Measurements from ENCODE around the gene PHF2. TPM values are rescaled to one million over a fixed set of nuclear protein-coding genes. Genes with fewer than 3 reads are reported as not detected.

PHF2 gene
- total RNA-seq (10 to 100 TPM; 27.6 to 46.2 (median 32.6) TPM), polyA plus RNA-seq (10 to 100 TPM; 11.2 to 23.1 (median 13.7) TPM)
- long read RNA-seq, donor 1, result 0 reads
- long read RNA-seq, donor 2, result 0 reads

DNA sequence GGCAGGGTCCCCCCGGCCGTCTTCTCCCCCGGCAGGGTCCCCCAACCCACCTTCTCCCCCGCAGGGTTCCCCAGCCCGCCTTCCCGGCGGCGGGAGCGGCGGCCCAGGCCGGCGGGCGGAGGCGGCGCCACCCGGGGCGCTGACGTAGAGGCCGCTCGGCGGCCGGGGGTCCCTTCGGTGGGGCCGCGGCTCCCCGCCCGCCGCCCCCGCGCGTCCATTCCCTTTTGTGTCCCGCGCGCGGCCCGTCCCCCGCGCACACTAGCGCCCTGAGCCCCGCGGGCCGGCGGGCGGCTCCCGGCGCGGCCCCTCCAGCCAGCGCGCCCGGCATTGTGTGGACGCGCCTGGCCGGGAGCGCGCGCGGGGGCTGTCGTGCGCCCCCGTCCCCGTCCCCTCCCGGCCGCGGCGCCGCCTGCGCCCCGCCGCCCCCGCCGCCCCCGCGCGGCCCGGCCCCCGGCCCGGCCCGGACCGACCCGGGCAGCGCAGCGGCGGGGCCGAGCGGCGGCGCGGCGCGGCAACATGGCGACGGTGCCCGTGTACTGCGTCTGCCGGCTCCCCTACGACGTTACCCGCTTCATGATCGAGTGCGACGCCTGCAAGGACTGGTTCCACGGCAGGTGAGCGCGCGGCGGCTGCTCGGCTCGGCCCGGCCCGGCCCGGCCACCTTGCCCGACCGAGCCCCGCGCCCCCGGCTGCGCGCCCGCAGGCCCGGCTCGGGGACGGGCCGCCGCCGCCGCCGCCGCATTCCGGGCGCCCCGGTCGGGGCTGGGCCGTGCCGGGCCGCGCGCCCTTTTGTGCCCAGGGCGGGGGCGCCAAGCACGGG, at the start of gene PHF2:
Gene PHF2, plus strand, starts transcription at position 327 of the 820 bp plus-strand sequence. Its CDS starts 190 bp downstream, at position 517.
- Histone ChIP-seq H3K9me3 (no peaks in the 10 kb centered on the region), H3K27me3 (replicated peaks in 1 of 7) (no peaks in the 10 kb centered on the region), H3K27ac (peak within 1 kb of the TSS; percentile 88 to 97 (median 93)), H3K4me3 (peak within 1 kb of the TSS; percentile 58 to 93 (median 70)), H3K4me1 (peaks cover 17 to 65% (median 54%) of the 10 kb centered on the region in 6 donors), H3K36me3 (no peaks in the 10 kb centered on the region)
- TF ChIP-seq, protein P1, sequence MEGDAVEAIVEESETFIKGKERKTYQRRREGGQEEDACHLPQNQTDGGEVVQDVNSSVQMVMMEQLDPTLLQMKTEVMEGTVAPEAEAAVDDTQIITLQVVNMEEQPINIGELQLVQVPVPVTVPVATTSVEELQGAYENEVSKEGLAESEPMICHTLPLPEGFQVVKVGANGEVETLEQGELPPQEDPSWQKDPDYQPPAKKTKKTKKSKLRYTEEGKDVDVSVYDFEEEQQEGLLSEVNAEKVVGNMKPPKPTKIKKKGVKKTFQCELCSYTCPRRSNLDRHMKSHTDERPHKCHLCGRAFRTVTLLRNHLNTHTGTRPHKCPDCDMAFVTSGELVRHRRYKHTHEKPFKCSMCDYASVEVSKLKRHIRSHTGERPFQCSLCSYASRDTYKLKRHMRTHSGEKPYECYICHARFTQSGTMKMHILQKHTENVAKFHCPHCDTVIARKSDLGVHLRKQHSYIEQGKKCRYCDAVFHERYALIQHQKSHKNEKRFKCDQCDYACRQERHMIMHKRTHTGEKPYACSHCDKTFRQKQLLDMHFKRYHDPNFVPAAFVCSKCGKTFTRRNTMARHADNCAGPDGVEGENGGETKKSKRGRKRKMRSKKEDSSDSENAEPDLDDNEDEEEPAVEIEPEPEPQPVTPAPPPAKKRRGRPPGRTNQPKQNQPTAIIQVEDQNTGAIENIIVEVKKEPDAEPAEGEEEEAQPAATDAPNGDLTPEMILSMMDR (IDR thresholded peaks at IDR 0.05 in 8 of 11, conservative IDR thresholded peaks at IDR 0.05 in 3 of 11), result no peak
- no peak for TF ChIP-seq POLR2AphosphoS5 (IDR thresholded peaks at IDR 0.05)
- TF ChIP-seq POLR2A (IDR thresholded peaks at IDR 0.05), result no peak
- 0 to 6% (median 1%) methylated on average over 9 to 140 of the region's 140 CpGs for WGBS, 5 donors
- intact Hi-C loops (cut with DNase I; ENCODE audit: low total_unique reads), result no loop called here
- DNase-seq, result peak; percentile 89

DNA sequence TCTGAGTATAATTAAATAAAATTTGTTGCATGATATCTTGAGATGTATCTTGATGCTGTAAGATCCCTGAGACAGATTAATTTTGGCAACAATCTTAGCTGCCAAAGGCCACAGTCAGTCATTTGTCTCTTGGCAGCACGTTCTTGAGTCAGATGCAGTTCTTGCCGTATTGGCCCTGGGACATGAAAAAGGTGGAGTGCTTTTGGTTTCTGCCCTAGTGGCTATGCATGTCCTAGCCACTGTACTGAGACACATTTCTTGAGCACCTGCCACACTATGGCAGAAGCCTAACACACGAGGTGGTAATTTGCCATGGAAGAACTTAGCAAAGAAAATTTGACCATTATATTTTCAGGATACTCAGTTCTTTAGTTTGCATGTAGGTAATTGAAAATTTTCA, 45.0 kb upstream of the PHF2 start:
- TF ChIP-seq, protein P1 (IDR thresholded peaks at IDR 0.05 in 8 of 11, conservative IDR thresholded peaks at IDR 0.05 in 3 of 11), result no peak
- TF ChIP-seq POLR2A (IDR thresholded peaks at IDR 0.05) (no peak), POLR2AphosphoS5 (IDR thresholded peaks at IDR 0.05) (no peak)
- Histone ChIP-seq H3K36me3 (peaks cover 0 to 100% (median 61%) of the 10 kb centered on the region in 6 donors), H3K9me3 (no peaks in the 10 kb centered on the region), H3K27me3 (replicated peaks in 1 of 7) (no peaks in the 10 kb centered on the region), H3K4me3 (no peak overlapping the region), H3K4me1 (no peaks in the 10 kb centered on the region), H3K27ac (no peak overlapping the region)
- 81 to 99% (median 87%) methylated on average over 3 of the region's 3 CpGs for WGBS, 5 donors
- intact Hi-C loops (cut with DNase I; ENCODE audit: low total_unique reads), result no loop called here
- DNase-seq, result no peak

DNA sequence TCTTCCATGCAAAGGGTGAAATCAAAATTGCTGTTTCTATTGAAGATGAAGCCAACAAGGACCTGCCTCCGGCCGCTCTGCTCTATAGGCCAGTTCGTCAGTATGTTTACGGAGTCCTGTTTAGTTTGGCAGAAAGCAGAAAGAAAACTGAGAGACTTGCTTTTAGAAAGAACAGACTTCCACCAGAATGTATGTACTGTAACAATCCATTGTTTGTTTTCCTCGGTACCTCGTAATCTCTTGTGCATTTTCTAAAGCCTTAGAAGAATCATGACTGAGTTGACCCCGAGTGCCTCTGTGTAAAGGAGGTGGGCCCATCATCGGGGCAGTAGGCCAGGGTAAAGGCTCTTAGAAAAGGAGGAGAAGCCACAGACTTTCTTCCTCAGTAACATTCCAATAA, 44.2 kb upstream of the PHF2 start:
- peaks cover 0 to 100% (median 55%) of the 10 kb centered on the region in 6 donors for H3K36me3 ChIP-seq
- WGBS, 5 donors, result 94 to 96% (median 96%) methylated on average over 8 of the region's 8 CpGs
- no peaks in the 10 kb centered on the region for H3K9me3 ChIP-seq
- H3K27ac ChIP-seq, result no peak overlapping the region
- H3K27me3 ChIP-seq (replicated peaks in 1 of 7), result no peaks in the 10 kb centered on the region
- no peak overlapping the region for H3K4me3 ChIP-seq
- no peak for TF ChIP-seq POLR2AphosphoS5 (IDR thresholded peaks at IDR 0.05)
- no peak for TF ChIP-seq POLR2A (IDR thresholded peaks at IDR 0.05)
- TF ChIP-seq, protein P1 (IDR thresholded peaks at IDR 0.05 in 8 of 11, conservative IDR thresholded peaks at IDR 0.05 in 3 of 11), result no peak
- intact Hi-C loops (cut with DNase I; ENCODE audit: low total_unique reads), result no loop called here
- no peaks in the 10 kb centered on the region for H3K4me1 ChIP-seq
- no peak for DNase-seq

DNA sequence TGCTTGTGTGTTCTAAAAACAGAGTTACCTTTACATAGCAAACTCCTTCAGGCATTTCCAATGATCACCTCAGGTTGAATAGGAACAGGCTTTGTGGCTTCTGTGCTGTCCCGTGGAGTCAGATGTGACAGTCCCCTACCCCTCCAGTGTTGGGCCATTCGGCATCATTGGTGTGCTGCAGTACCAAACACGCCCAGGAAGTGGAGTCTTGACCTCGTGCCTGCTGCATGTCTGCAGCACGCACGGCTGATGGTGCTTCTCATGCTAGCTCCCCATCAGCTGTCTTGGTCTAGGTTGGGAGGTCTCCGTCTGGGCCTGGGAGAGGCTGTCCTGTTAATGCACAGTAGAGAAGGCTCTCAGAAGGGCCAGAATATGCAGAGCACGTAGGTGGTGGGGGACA, 42.5 kb upstream of the PHF2 start:
- WGBS, 5 donors, result 86 to 89% (median 86%) methylated on average over 8 of the region's 8 CpGs
- TF ChIP-seq POLR2AphosphoS5 (IDR thresholded peaks at IDR 0.05) (no peak), POLR2A (IDR thresholded peaks at IDR 0.05) (no peak)
- TF ChIP-seq, protein P1 (IDR thresholded peaks at IDR 0.05 in 8 of 11, conservative IDR thresholded peaks at IDR 0.05 in 3 of 11), result no peak

More for the DNA sequence above, 42.5 kb upstream of the PHF2 start:
- intact Hi-C loops (cut with DNase I; ENCODE audit: low total_unique reads), result no loop called here
- no peak overlapping the region for H3K4me3 ChIP-seq
- no peaks in the 10 kb centered on the region for H3K9me3 ChIP-seq
- H3K36me3 ChIP-seq, result peaks cover 0 to 100% (median 45%) of the 10 kb centered on the region in 6 donors
- DNase-seq, result no peak
- no peaks in the 10 kb centered on the region for H3K27me3 ChIP-seq (replicated peaks in 1 of 7)
- H3K27ac ChIP-seq, result no peak overlapping the region
- no peaks in the 10 kb centered on the region for H3K4me1 ChIP-seq

All from spleen (tissue), 13 donors.